ENCODE results near the gene CLASP1.

- TF ChIP-seq CTCF (IDR thresholded peaks at IDR 0.05) = no peak
- no peak for TF ChIP-seq POLR2A (IDR thresholded peaks at IDR 0.05)
- TF ChIP-seq POLR2AphosphoS5 (IDR thresholded peaks at IDR 0.05; ENCODE audit: insufficient read depth in 1 of 2, low read depth in 1 of 2) = no peak
Observed at GRCh38 chr2:121667618-121668017, 18.4 kb upstream of the CLASP1 start.

Measured in vagina (tissue), 2 donors.